Raji (cell line): Measurements from ENCODE around the gene MIGA2.

ENCODE experiments used
- POLR2A ChIP-seq: IDR thresholded peaks from 2 replicates; pipeline ENCODE4 v1.6.1; 2011; ENCODE audit warnings: low read depth, low read length, control low read depth; ENCODE audit not compliant: insufficient read depth

MIGA2 gene

GRCh38 chr9:129027224-129027684 is 9.2 kb upstream of the MIGA2 start:
- no peak for TF ChIP-seq POLR2A

- no peak for TF ChIP-seq POLR2A
These were observed 8.7 kb upstream of the MIGA2 start for GRCh38 chr9:129027685-129028191.

DNA sequence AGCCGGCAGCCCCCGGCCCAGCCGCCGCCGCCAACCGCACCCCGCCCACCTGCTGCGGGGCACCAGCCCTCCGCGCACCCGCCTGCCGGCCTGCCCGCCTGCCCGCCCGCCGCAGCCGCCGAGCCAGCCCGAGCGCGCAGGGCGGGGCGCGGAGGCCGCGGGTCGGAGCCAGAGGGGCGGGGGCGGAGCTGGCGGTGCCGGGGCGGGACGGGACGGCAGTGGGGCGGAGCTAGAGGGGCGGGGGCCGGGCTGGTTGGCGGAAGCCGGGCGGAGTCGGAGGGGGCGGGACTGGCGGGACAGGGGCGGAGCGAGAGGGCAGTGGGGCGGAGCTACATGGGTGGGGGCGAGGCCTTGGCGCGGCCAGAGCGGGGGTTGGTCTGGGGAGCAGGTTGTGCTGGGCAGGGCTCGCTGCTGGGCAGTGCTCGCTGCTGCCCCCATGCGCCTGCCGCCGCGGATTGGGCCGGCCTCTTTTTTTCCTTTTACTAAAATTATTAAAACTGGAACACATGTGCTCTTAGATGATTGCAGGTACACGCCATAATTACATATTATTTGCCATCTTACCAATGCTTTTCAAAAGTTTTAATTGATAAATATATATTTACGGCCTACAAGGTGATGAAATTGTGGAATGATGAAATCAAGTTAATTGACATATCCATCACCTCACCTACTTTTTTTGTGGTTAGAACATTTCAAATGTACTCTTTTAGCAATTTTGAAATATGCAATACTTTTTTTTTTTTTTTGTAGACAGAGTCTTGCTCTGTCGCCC is 8.0 kb upstream of the MIGA2 start, which contains the start of gene SH3GLB2:
SH3GLB2 (minus strand) TSS at position 140 of the 775 bp plus-strand sequence. CDS start 177 bp downstream, outside the sequence.
- peak; percentile 64 for TF ChIP-seq POLR2A

DNA sequence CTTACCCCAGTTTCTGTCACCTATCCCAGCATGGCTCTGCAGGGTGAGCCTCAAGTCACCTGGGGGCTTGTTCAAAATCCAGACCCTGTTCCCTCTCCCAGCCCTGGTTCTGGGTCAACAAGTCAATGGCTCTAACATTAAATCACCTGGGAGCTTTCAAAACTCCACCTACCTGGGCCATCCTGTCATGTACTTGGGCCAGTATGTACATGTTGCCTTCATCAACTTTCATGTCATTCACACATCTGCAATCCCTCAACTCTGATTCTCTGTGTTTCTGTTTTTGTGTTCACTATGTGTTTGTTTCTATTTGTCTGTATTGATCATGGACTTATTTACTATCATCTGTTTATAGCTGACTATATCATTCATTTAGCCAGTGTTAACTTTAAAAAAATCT is 6.2 kb upstream of the MIGA2 start:
- TF ChIP-seq POLR2A, result no peak

DNA sequence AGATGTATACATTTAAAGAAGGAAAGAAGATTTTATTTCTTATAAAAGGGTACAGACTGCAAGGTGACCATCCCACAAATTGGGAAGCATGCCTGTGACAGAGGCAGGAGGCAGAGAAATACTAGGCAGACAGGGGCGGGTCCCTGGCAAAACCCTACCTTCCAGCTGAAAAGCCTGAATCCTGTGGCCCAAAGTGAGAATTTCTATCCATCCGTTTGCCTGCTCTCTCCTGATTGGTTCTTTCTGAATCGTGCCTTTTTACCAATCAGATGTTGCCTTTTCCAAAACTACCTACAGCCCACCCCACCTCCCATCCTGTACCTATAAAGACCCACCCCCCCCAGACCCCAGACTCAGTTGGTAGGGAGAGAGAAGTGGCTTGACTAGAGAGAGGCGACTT is 4.9 kb upstream of the MIGA2 start:
- TF ChIP-seq POLR2A, result no peak

- TF ChIP-seq POLR2A, result no peak
These were observed 3.8 kb upstream of the MIGA2 start for GRCh38 chr9:129032541-129033159.

DNA sequence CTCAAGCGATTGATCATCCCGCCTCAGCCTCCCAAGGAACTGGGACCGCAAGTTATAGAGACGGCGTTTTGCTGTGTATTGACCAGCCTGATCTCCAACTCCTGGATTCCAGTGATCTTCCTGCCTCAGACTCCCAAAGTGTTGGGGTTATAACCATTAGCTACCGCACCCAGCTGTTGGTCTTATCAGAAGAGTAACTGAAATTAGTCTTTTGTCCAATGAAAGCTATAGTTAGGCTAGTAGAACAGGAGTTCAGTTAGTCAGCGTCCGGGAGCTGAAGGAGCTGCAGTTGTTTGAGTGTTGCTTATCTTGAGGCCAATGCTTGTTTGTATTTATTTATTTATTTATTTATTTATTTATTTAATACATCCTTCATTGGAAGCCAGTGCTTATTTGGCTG is 3.2 kb upstream of the MIGA2 start:
- no peak for TF ChIP-seq POLR2A

DNA sequence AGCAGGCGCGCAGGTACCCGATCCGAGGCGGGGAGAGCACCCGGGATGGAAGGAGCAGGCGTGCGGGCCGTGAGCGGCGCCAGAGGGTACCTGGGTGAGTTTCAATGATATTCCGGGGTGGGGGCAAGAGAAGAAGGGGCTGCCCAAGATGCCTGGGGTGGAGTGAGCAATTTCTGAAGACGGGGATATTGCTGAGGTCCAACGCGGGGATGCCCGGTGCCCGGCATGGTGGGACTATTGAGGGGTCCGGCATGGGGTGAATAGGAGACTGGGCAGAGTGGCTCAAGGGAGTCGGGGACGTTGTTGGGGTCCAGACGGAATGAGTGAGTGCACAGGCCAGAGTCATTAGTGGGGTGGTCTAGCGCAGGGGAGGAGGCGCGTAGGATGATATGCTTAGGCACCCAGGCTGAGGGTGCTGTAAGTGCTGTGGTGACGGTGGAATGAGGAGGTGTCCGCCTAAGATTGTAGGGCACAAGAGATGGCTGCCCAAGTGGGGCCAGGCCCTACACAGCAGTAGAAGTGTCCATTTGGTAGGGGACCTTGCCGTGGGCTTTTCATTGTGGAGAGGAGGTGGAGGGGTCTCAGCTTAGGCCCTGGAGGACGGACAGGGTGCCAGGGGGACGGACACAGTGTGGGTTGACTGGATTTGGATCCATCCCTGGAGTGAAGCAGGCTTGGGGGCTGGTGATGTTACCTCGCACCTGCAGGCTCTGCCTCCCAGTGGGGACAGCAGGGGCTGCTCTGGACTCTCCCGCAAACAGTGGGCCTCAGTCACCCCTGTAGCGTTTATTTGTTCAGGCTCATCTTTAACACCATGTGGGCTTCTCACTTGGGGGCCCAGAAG is 719 bp downstream of the MIGA2 start:
- TF ChIP-seq POLR2A, result no peak

- no peak for TF ChIP-seq POLR2A
These were observed 1.3 kb downstream of the MIGA2 start for GRCh38 chr9:129037767-129038098.

GRCh38 chr9:129038109-129038852 is 1.9 kb downstream of the MIGA2 start:
- no peak for TF ChIP-seq POLR2A

DNA sequence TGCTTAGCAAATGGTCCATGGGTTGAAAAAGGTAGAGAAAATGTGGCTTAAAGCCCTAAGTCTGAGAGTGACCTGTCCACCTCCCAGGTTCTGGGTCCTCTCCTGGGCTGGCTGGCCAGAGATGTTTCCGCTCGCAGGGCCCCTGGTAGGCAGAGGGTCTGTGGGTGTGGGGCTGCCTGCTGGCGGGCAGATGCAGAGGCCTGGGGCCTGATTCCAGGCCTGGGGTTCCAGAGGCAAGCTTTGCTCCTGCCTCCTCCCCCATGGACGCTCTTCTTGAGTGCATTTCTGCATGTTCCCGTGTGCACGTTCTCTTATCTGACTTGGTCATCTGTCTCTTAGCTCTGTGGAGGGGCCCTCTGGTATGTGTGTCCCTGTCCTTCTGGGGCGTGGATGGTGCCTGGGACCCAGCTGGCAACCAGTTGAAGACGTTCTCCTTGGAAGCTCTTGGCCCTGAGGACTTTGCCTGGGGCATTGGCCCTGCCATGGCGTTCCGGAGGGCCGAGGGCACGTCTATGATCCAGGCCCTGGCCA is 3.8 kb downstream of the MIGA2 start:
- no peak for TF ChIP-seq POLR2A

DNA sequence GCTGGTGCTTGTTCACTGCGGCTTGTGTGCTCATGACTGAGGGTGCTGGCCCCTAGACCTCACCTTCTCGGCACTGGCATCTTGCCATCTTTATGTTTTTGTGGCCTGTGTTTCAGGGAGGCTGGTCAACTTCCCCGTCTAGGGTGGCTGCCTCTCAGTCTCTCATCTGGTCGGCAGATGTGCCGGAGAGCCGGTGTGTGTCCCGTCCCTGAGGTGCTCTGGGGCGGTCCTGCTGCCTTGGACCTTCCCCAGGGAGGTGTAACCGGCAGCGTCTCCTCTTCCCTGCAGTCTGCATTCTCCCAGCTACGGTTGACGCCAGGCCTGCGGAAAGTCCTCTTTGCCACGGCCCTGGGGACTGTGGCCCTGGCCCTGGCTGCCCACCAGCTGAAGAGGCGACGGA is 5.6 kb downstream of the MIGA2 start:
- TF ChIP-seq POLR2A, result no peak

GRCh38 chr9:129052592-129052991 is 16.2 kb downstream of the MIGA2 start:
- no peak for TF ChIP-seq POLR2A

- no peak for TF ChIP-seq POLR2A
These were observed 16.6 kb downstream of the MIGA2 start for GRCh38 chr9:129053020-129053419.
